CD4-positive, alpha-beta memory T cell (primary cell): ENCODE measurements around the gene BMP2K. TPM values are rescaled to one million over a fixed set of nuclear protein-coding genes. Genes with fewer than 3 reads are reported as not detected.

Experiments
- CTCF ChIA-PET: fragments of 350-600 bp; sonication (Branson Sonifier 250); formaldehyde crosslinking; loops from one replicate; lab custom pipeline; 2021; ENCODE audit warnings: inconsistent platforms; ENCODE audit not compliant: partially characterized antibody; lab: Charles Lee
- POLR2A ChIA-PET: fragments of 350-600 bp; sonication (Branson Sonifier 250); formaldehyde crosslinking; loops from one replicate; lab custom pipeline; 2021; ENCODE audit not compliant: partially characterized antibody; lab: Charles Lee
- DNase-seq, 5 donors: peaks; one replicate each; pipeline versions ENCODE4 v3.0.0 to v3.0.0-alpha.2; 2020 to 2022; ENCODE audit warnings: mixed read lengths in 1 of 5
- H3K27ac ChIP-seq: one replicate; pipeline ENCODE4 v1.7.0; 2013; ENCODE audit warnings: low read depth, low read length
- H3K27me3 ChIP-seq: 2 replicates; pipeline ENCODE4 v1.7.0; 2013; ENCODE audit warnings: mild to moderate bottlenecking, low read length, moderate library complexity; ENCODE audit not compliant: insufficient read depth
- H3K36me3 ChIP-seq: 2 replicates; pipeline ENCODE4 v1.7.0; 2013; ENCODE audit warnings: mild to moderate bottlenecking, low read length, moderate library complexity; ENCODE audit not compliant: insufficient read depth
- H3K4me1 ChIP-seq: 2 replicates; pipeline ENCODE4 v1.7.0; 2013; ENCODE audit warnings: mild to moderate bottlenecking, low read length, moderate library complexity; ENCODE audit not compliant: insufficient read depth
- H3K4me3 ChIP-seq, 2 donors: one replicate each; pipeline ENCODE4 v1.7.0; 2013; ENCODE audit warnings: low read length in 2 of 2, mild to moderate bottlenecking in 1 of 2
- H3K9me3 ChIP-seq, 2 donors: one replicate each; pipeline ENCODE4 v1.7.0; 2013; ENCODE audit warnings: low read length in 2 of 2, control low read depth in 1 of 2; ENCODE audit not compliant: control insufficient read depth in 1 of 2
- H3K27ac Mint-ChIP-seq, 7 donors: one replicate each; pipeline ENCODE4 v1.8.0; 2020 to 2021; ENCODE audit warnings: mixed read lengths in 7 of 7, mild to moderate bottlenecking in 6 of 7, inconsistent platforms in 3 of 7, moderate library complexity in 3 of 7
- H3K27me3 Mint-ChIP-seq, 2 donors: one replicate each; pipeline ENCODE4 v1.8.0; 2020 to 2021; ENCODE audit warnings: mixed read lengths in 2 of 2
- H3K36me3 Mint-ChIP-seq, 2 donors: one replicate each; pipeline ENCODE4 v1.8.0; 2020 to 2021; ENCODE audit warnings: mixed read lengths in 2 of 2, inconsistent platforms in 1 of 2, mild to moderate bottlenecking in 1 of 2
- H3K4me1 Mint-ChIP-seq, 4 donors: one replicate each; pipeline ENCODE4 v1.8.0; 2020 to 2021; ENCODE audit warnings: mixed read lengths in 4 of 4, mild to moderate bottlenecking in 1 of 4
- H3K4me3 Mint-ChIP-seq, 8 donors: one replicate each; pipeline ENCODE4 v1.8.0; 2020 to 2021; ENCODE audit warnings: mixed read lengths in 8 of 8, mild to moderate bottlenecking in 7 of 8, moderate library complexity in 6 of 8, inconsistent platforms in 3 of 8
- H3K9me3 Mint-ChIP-seq, 8 donors: one replicate each; pipeline ENCODE4 v1.8.0; 2020 to 2021; ENCODE audit warnings: mixed read lengths in 8 of 8, mild to moderate bottlenecking in 5 of 8, inconsistent platforms in 3 of 8, moderate library complexity in 1 of 8
- intact Hi-C: fragments of 100-400 bp; cut with micrococcal nuclease; formaldehyde crosslinking; loops from one replicate; pipeline ENCODE4 v1.15.1; 2023
- polyA plus RNA-seq, 2 donors: library from polyadenylated mRNA; unstranded; fragments of 300-500 nt; fragmentation: Illumina TruSeq; gene quantifications; one replicate each; pipeline ENCODE4 v1.2.3, GENCODE V29; 2021
- total RNA-seq, 2 experiments: library from RNA; stranded (reverse); gene quantifications; one replicate each; pipeline ENCODE4 v1.2.3, GENCODE V29; 2021

Gene BMP2K
- total and polyA plus RNA-seq, 4 experiments from 2014 or later, result 1.8 to 9.9 (median 5.8) TPM

DNA sequence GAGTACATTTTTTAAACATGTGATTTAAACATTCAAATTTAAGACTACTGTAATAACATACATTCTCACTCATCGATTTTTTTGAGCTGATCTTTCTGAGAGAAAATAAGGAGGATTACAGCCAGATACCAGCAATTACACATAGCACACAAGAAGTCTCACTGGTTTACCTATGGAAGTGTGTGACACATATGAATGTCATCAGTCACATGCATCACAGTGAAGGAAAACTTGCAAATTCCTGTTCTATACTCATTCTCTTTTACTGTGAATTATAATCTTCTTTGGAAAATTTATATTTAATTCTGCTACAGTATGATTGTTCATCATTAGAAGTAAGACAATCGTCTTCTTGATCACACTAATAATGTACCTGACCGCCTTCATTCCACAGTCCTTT, 21.3 kb upstream of the BMP2K start:
- H3K9me3 ChIP-seq, result no peaks in the 10 kb centered on the region
- Mint-ChIP-seq H3K27me3 (peaks cover 2 to 6% of the 10 kb centered on the region in 2 donors), H3K4me3 (no peak overlapping the region), H3K36me3 (no peaks in the 10 kb centered on the region), H3K4me1 (no peaks in the 10 kb centered on the region), H3K27ac (no peak overlapping the region), H3K9me3 (peaks cover 0 to 2% (median 0%) of the 10 kb centered on the region in 8 donors)
- ChIA-PET POLR2A (no interaction called here), CTCF (no interaction called here)
- DNase-seq, result no peak
- no peaks in the 10 kb centered on the region for H3K27me3 ChIP-seq
- no peak overlapping the region for H3K4me3 ChIP-seq
- no peaks in the 10 kb centered on the region for H3K4me1 ChIP-seq
- intact Hi-C loops, result no loop called here
- H3K27ac ChIP-seq, result no peak overlapping the region
- H3K36me3 ChIP-seq, result no peaks in the 10 kb centered on the region

DNA sequence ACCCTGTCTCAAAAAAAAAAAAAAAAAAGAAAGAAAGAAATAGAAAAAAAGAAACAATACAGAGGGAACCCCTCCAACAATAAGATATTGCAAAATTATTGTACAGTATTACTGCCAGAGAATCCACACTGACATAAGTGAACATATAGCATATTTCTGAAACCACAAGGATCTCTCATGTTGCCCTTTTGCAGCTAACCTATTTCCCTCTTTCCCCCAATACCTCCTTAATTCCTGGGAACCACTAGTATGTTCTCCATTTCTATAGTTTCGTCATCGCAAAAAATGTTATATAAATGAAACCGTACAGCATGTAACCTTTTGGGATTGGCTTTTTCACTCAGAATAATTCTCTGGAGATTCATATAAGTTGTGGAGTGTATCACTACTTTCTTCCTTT, 20.0 kb upstream of the BMP2K start:
- Histone ChIP-seq H3K27me3 (no peaks in the 10 kb centered on the region), H3K9me3 (no peaks in the 10 kb centered on the region), H3K4me3 (no peak overlapping the region), H3K4me1 (no peaks in the 10 kb centered on the region), H3K27ac (no peak overlapping the region), H3K36me3 (no peaks in the 10 kb centered on the region)
- CTCF ChIA-PET, result no interaction called here
- POLR2A ChIA-PET, result no interaction called here
- no peak for DNase-seq
- intact Hi-C loops, result no loop called here
- Mint-ChIP-seq H3K27ac (no peak overlapping the region), H3K4me1 (no peaks in the 10 kb centered on the region), H3K9me3 (peaks cover 0 to 2% (median 0%) of the 10 kb centered on the region in 8 donors), H3K27me3 (peaks cover 2 to 6% of the 10 kb centered on the region in 2 donors), H3K4me3 (no peak overlapping the region), H3K36me3 (no peaks in the 10 kb centered on the region)

DNA sequence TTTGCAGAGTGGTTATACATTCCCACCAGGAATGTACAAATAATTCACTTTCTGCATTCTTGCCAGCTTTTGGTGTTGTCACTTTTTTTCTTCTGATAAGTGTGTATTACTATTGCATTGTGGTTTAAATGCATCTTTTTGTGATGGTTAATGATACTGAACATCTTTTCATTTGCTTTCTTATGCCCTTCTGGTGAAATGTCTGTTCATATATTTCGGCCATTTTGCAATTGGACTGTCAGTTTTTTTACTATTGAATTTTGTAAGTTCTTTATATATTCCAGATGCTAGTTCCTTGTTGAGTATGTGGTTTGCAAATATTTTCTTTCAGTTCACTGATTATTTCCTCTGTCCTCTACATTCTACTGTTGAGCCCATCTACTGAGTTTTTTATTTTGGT, 19.4 kb upstream of the BMP2K start:
- Histone ChIP-seq H3K9me3 (no peaks in the 10 kb centered on the region), H3K36me3 (no peaks in the 10 kb centered on the region), H3K4me3 (no peak overlapping the region), H3K4me1 (no peaks in the 10 kb centered on the region), H3K27ac (no peak overlapping the region), H3K27me3 (no peaks in the 10 kb centered on the region)
- no peak overlapping the region for H3K4me3 Mint-ChIP-seq
- H3K27ac Mint-ChIP-seq, result no peak overlapping the region
- ChIA-PET CTCF (no interaction called here), POLR2A (no interaction called here)
- DNase-seq, result no peak
- no peaks in the 10 kb centered on the region for H3K4me1 Mint-ChIP-seq
- intact Hi-C loops, result no loop called here
- H3K9me3 Mint-ChIP-seq, result peaks cover 0 to 2% (median 0%) of the 10 kb centered on the region in 8 donors
- peaks cover 2 to 6% of the 10 kb centered on the region in 2 donors for H3K27me3 Mint-ChIP-seq
- H3K36me3 Mint-ChIP-seq, result no peaks in the 10 kb centered on the region

DNA sequence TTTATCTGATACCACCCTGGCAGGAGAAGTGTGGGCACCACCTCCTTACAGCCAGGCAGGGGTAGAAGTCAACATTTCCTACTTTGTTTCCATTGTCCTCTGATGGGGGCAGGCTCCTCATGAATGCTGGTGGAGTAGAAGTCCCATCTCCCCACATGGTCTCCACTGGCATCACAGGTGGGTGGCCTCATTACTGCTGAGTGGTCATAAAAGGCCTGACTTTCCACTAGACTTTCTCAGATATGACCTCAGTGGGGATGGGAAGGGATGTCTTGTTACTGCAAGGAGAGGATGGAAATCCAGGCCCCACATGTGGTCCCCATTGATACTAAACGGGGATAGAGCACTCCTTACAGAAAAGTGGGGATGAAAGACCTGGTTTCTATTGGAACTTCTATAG, 18.6 kb upstream of the BMP2K start:
- no peak overlapping the region for H3K4me3 ChIP-seq
- H3K27me3 ChIP-seq, result no peaks in the 10 kb centered on the region
- Mint-ChIP-seq H3K36me3 (no peaks in the 10 kb centered on the region), H3K27ac (no peak overlapping the region), H3K27me3 (peaks cover 2 to 6% of the 10 kb centered on the region in 2 donors), H3K9me3 (no peaks in the 10 kb centered on the region), H3K4me3 (no peak overlapping the region), H3K4me1 (no peaks in the 10 kb centered on the region)
- POLR2A ChIA-PET, result interaction anchor here (0.7 kb wide), 1 partner anchor 15 kb away, joined by 3 read pairs; no protein-coding TSS in a partner anchor
- no peaks in the 10 kb centered on the region for H3K36me3 ChIP-seq
- no peak overlapping the region for H3K27ac ChIP-seq
- no peaks in the 10 kb centered on the region for H3K4me1 ChIP-seq
- DNase-seq, result no peak
- CTCF ChIA-PET, result interaction anchor here (0.9 kb wide), 1 partner anchor 15 kb away, joined by 3 read pairs; no protein-coding TSS in a partner anchor
- intact Hi-C loops, result no loop called here
- no peaks in the 10 kb centered on the region for H3K9me3 ChIP-seq

DNA sequence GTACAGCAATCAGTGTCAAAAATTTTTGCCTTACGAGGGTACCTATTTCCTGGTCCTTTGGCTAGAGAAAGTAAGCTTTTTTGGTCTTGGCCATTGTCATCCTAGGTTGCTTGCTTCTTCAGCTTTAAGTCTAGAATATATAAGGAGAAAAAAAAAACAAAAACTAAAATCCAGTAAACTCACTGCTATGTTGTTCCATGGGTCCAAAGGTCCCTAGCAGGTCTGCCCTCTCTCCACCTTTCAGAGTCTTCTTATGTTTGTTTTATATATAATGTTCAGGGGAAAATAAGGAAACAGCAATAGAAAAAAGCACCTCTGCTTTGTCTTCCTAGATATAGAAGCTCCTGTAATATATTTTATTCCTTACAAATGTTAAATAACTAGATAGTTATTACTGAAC, 18.1 kb upstream of the BMP2K start:
- Histone ChIP-seq H3K9me3 (no peaks in the 10 kb centered on the region), H3K36me3 (no peaks in the 10 kb centered on the region), H3K4me1 (no peaks in the 10 kb centered on the region), H3K27me3 (no peaks in the 10 kb centered on the region), H3K27ac (no peak overlapping the region), H3K4me3 (no peak overlapping the region)
- POLR2A ChIA-PET, result interaction anchor here (0.7 kb wide), 1 partner anchor 14 kb away, joined by 3 read pairs; no protein-coding TSS in a partner anchor
- Mint-ChIP-seq H3K36me3 (no peaks in the 10 kb centered on the region), H3K9me3 (no peaks in the 10 kb centered on the region), H3K4me3 (no peak overlapping the region), H3K4me1 (no peaks in the 10 kb centered on the region), H3K27ac (no peak overlapping the region), H3K27me3 (peaks cover 2 to 6% of the 10 kb centered on the region in 2 donors)
- no peak for DNase-seq
- intact Hi-C loops, result no loop called here
- CTCF ChIA-PET, result interaction anchor here (0.9 kb wide), 1 partner anchor 16 kb away, joined by 3 read pairs; no protein-coding TSS in a partner anchor

DNA sequence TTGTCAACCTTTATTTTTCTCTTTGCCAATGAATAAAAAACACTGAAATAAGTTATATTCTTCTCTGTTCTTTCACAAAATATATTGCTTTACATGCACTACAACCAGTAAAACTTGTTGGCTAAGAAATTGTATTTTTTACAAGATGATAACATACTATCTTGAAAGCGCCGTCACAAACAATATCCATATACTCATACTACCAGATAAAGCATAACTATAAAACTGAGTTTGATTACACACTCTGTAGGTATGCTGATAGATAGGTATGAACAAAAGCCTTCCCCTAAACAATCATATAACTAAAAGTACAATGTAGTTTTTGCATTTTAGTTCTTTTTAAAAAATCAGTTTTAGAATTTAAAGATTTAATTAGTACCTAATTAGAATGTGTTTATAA, 13.6 kb upstream of the BMP2K start:
- Mint-ChIP-seq H3K27me3 (no peaks in the 10 kb centered on the region), H3K9me3 (no peaks in the 10 kb centered on the region), H3K36me3 (no peaks in the 10 kb centered on the region), H3K27ac (no peak overlapping the region), H3K4me1 (no peaks in the 10 kb centered on the region), H3K4me3 (no peak overlapping the region)
- H3K36me3 ChIP-seq, result no peaks in the 10 kb centered on the region
- CTCF ChIA-PET, result no interaction called here
- no peaks in the 10 kb centered on the region for H3K9me3 ChIP-seq
- intact Hi-C loops, result no loop called here
- no peak overlapping the region for H3K27ac ChIP-seq
- H3K4me1 ChIP-seq, result no peaks in the 10 kb centered on the region
- POLR2A ChIA-PET, result no interaction called here
- DNase-seq, result no peak
- H3K4me3 ChIP-seq, result no peak overlapping the region
- no peaks in the 10 kb centered on the region for H3K27me3 ChIP-seq

DNA sequence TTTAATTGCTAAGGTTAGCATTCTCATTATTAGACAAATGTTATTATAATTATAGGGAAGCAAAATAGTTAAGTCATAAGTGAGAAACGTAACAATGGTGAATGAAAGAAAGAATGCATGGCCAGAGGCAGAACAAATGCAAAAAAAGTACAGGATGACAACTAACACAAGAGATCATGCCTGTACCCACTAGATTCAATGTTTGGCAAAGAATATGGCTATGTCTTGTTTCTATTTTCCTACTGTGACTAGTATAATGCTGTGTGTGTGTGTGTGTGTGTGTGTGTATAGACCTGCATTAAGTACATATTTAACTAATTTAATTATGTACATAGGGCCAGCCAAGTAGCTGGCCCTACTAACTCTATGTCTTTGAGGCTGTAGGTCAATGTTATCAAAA, 12.9 kb upstream of the BMP2K start:
- Histone ChIP-seq H3K27me3 (no peaks in the 10 kb centered on the region), H3K27ac (no peak overlapping the region), H3K4me3 (no peak overlapping the region), H3K36me3 (no peaks in the 10 kb centered on the region), H3K9me3 (no peaks in the 10 kb centered on the region), H3K4me1 (no peaks in the 10 kb centered on the region)
- DNase-seq, result no peak
- no peaks in the 10 kb centered on the region for H3K4me1 Mint-ChIP-seq
- no peaks in the 10 kb centered on the region for H3K27me3 Mint-ChIP-seq
- intact Hi-C loops, result no loop called here
- H3K27ac Mint-ChIP-seq, result no peak overlapping the region
- CTCF ChIA-PET, result no interaction called here
- no peaks in the 10 kb centered on the region for H3K36me3 Mint-ChIP-seq
- H3K9me3 Mint-ChIP-seq, result no peaks in the 10 kb centered on the region
- POLR2A ChIA-PET, result no interaction called here
- H3K4me3 Mint-ChIP-seq, result no peak overlapping the region
